Measurements from ENCODE around the gene MMP20. TPM values are rescaled to one million over a fixed set of nuclear protein-coding genes. Genes with fewer than 3 reads are reported as not detected.

MMP20 gene
- total RNA-seq, 4 donors from 2014 or later: not detected

DNA sequence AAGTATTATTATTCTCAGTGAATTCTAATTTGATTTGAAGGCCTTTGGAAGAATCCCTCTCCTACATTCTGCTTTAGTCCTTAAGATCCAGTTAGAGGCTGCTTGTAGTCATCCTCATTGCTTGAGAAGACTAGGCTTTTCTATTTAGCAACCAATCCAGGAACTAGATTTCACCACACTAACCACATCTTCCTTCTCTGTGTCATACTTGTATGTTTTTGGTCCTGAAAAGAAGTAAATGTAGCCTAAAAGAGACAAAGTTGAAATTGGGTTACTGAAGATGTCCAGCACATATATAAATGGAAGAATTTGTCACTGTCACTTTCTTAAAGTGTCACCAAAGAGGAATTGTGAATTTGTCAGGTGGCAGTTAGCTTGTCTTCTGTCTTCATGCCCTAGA lies 48.0 kb downstream of the MMP20 start:
- no peak overlapping the region for H3K27ac ChIP-seq
- no peaks in the 10 kb centered on the region for H3K9me3 ChIP-seq
- no peaks in the 10 kb centered on the region for H3K4me1 ChIP-seq
- H3K4me3 ChIP-seq: no peak overlapping the region
- no peaks in the 10 kb centered on the region for H3K36me3 ChIP-seq
- TF ChIP-seq, protein P1, sequence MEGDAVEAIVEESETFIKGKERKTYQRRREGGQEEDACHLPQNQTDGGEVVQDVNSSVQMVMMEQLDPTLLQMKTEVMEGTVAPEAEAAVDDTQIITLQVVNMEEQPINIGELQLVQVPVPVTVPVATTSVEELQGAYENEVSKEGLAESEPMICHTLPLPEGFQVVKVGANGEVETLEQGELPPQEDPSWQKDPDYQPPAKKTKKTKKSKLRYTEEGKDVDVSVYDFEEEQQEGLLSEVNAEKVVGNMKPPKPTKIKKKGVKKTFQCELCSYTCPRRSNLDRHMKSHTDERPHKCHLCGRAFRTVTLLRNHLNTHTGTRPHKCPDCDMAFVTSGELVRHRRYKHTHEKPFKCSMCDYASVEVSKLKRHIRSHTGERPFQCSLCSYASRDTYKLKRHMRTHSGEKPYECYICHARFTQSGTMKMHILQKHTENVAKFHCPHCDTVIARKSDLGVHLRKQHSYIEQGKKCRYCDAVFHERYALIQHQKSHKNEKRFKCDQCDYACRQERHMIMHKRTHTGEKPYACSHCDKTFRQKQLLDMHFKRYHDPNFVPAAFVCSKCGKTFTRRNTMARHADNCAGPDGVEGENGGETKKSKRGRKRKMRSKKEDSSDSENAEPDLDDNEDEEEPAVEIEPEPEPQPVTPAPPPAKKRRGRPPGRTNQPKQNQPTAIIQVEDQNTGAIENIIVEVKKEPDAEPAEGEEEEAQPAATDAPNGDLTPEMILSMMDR (IDR thresholded peaks at IDR 0.05): no peak
- no peak for TF ChIP-seq POLR2A (IDR thresholded peaks at IDR 0.05)
- no peak for DNase-seq
- no peaks in the 10 kb centered on the region for H3K27me3 ChIP-seq

GRCh38 chr11:102576350-102576749 lies 48.8 kb downstream of the MMP20 start:
- Histone ChIP-seq H3K4me3 (no peak overlapping the region), H3K9me3 (no peaks in the 10 kb centered on the region), H3K4me1 (no peaks in the 10 kb centered on the region), H3K27me3 (no peaks in the 10 kb centered on the region), H3K27ac (no peak overlapping the region), H3K36me3 (no peaks in the 10 kb centered on the region)
- DNase-seq: no peak
- TF ChIP-seq, protein P1 (IDR thresholded peaks at IDR 0.05): no peak
- TF ChIP-seq POLR2A (IDR thresholded peaks at IDR 0.05): no peak

- H3K4me3 ChIP-seq: no peak overlapping the region
- no peak overlapping the region for H3K27ac ChIP-seq
- no peaks in the 10 kb centered on the region for H3K4me1 ChIP-seq
- no peak for DNase-seq
- H3K9me3 ChIP-seq: no peaks in the 10 kb centered on the region
- TF ChIP-seq, protein P1 (IDR thresholded peaks at IDR 0.05): no peak
- TF ChIP-seq POLR2A (IDR thresholded peaks at IDR 0.05): no peak
- no peaks in the 10 kb centered on the region for H3K36me3 ChIP-seq
- H3K27me3 ChIP-seq: no peaks in the 10 kb centered on the region
These were observed 50.1 kb downstream of the MMP20 start for GRCh38 chr11:102575012-102575411.

DNA sequence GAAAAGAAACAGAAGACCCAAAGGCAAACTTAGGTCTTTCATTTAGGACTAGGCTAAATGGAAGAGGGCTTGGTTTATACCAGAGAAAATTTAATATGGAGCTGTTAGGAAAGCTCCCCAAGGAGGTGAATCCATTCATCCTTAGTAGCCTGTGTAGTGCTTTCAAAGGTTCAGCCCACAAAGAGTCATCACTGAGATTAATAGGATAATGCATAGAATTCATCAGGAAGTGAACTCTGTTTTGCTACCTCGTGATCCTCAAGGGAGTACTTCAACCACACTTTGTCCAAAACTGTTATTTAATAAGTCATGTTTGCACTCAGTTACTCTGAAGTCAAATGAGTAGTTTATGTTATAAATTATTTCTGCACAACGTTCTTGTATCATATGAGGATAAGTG lies 51.3 kb downstream of the MMP20 start:
- TF ChIP-seq, protein P1 (IDR thresholded peaks at IDR 0.05): no peak
- TF ChIP-seq POLR2A (IDR thresholded peaks at IDR 0.05): no peak
- H3K36me3 ChIP-seq: no peaks in the 10 kb centered on the region

GRCh38 chr11:102572554-102573220 lies 52.4 kb downstream of the MMP20 start:
- Histone ChIP-seq H3K4me3 (no peak overlapping the region), H3K27me3 (no peaks in the 10 kb centered on the region), H3K36me3 (no peaks in the 10 kb centered on the region), H3K9me3 (no peaks in the 10 kb centered on the region), H3K4me1 (no peaks in the 10 kb centered on the region), H3K27ac (no peak overlapping the region)
- no peak for DNase-seq
- TF ChIP-seq POLR2A (IDR thresholded peaks at IDR 0.05): no peak
- TF ChIP-seq, protein P1 (IDR thresholded peaks at IDR 0.05): no peak

More for the DNA sequence above, 51.3 kb downstream of the MMP20 start:
- Histone ChIP-seq H3K4me3 (no peak overlapping the region), H3K27me3 (no peaks in the 10 kb centered on the region), H3K4me1 (no peaks in the 10 kb centered on the region), H3K9me3 (no peaks in the 10 kb centered on the region), H3K27ac (no peak overlapping the region)
- no peak for DNase-seq
